NCI-H2196 (cell line): ENCODE results near the gene SPTSSA.
"Not testable (repeated sequence)": the region's sequence is repeated elsewhere in the genome, so short reads cannot be mapped to it uniquely, and the experiment has no call there.

Source experiments
- DNase-seq: peaks from one replicate; lab custom pipeline; 2025; ENCODE audit not compliant: unreplicated experiment; lab: John Stamatoyannopoulos, UW

The SPTSSA gene

DNA sequence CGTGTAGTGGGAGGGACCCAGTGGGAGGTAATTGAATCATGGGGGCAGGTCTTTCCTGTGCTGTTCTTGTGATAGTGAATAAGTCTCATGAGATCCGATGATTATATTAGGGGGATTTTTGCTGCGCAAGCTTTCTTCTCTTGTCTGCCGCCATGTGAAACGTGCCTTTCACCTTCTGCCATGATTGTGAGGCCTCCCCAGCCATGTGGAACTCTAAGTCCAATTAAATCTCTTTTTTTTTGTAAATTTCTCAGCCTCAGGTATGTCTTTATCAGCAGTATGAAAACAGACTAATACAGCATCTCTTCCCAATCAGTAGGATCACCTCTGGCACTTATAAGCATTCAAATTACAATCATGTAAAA lies 34.0 kb downstream of the SPTSSA start:
- not testable (repeated sequence) for DNase-seq

DNA sequence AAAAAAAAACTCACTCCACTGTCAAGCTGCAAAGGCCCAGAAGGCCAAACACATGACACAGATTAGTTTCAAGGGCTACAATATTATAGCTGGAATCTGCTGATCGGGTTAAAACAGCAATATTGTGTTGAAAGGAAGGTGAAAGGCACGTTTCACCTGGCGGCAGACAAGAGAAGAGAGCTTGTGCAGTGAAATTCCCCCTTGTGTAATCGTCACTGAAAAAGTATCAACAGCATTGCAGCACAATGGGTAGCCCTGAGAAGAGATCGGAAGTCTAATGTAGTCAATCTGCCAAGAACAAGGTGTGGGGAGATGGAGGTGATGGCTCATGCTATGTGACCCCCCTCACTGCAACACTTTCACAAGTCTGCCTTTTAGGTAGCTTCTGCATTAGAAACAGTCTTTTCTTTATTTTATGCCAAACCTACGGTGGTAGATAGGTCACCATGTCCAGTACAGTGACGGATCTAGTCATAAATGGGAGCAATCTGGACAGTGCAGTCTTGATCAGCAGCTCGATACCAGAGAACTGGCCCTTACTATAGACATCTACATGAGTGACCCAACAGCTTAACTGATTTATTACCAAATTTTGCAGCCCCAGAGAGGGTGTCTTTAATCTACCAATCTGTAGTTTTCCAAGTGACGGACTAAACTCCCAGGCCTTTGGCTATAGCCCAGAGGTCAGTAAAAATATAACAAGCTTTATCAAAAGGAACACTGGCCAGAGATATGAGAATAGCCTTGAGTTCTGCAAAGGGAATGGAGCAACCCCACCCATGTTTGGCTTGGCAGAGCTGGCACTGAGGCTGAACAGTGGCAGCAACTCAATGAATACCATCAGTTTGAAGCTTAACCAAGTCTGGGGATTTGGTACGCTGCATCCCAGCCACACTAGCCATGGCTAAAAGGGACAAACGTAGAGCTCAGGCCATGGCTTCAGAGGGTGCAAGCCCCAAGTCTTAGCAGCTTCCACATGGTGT lies 35.4 kb downstream of the SPTSSA start:
- no peak for DNase-seq

DNA sequence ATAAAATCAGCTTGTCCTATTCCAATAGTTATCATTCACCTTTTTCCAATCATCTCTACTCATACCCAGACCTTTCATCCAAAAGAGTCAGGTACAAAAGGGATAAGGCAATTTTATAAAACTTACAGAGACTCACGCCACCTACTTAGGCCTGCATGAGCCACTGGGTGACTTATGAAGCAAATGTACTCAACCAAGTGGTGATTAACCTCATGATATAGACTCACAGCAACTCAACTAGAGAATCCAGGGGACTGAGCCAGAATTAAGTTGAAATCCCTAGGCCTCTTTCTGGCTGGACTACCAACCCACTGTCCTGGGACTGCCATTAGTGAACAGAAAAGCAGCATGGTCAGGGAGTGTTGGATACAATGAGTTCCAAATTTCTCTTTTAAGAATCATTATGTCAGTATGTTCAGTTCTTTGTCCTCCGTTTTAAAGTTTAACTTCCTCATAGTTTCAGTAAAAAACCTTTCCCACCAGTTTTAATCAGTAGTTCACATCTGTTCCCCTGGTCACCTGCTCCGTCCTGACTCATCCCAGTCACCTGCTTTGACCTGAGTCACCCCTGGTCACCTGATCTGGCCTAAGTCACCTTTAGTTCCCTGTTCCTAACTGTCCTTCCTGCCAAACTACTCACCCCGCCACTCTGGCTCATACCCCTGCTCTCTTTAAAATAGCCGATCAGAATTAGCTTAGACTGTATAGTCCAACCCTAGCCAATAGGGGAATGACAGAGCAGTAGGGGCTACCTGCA lies 36.8 kb downstream of the SPTSSA start:
- no peak for DNase-seq

DNA sequence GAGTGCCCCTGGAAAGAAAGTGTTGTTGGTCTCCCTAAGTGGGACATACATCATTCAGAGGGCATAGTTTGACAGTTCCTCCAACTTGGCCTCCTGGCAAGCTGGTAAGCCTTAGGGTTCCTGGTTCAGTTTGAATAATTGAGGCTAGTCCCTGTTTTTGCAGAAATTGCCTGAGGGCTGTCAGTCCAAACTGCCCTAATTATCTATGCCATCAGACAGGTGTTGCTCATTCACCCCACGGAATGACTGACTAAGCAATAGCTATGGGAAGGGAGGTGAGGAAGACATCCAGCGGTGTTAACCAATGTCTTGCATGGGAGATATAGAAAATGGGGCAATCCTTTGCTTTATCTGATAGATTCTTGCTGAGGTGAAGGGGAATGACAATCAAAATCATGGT lies 37.6 kb downstream of the SPTSSA start:
- DNase-seq, result no peak

DNA sequence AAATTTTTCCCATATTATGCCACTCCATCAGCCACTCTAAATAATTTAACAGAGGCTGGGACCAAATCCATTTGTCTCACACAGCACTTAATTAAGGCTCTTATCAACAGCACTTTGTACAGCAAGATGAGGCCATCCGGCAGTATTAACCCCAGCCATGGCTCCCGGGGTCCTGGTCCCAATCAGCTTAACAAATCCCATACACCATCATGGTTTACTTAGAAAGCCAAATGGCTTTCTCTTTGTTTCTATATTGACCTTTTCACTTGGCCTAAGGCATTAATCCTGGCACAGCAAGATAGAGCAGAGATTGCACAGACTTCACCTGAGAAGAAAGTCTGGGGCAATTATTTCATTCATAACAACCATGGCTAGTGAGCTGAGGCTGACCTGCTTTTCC lies 38.6 kb downstream of the SPTSSA start:
- DNase-seq, result no peak

DNA sequence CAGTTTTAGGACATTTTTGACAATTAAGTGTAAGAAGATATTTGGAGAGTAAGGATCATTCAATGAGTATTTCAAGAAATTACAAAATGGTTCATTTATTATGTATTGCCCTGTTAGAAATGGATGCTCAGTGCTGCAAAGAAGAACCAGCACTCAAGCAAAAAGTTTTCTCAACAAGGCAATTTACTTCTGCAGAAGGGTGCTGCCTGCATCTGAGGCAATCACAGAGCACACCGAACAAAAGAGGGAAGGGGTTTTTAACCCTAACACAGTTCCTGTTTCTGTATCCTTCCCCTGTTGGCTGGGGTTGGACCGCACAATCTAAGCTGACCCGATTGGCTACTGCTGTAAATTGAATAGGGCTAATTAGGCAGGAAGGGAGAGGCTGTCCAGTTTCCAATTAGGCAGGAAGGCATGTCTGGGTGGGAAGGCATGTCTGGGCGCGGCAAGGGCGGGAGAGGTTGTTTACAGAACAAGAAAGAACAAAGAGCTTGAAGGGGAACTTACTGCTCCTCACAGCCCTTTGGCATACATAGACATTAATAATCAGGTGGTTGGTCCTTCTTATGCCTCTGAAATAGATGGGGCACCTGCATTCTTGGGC lies 41.4 kb downstream of the SPTSSA start:
- DNase-seq, result no peak

DNA sequence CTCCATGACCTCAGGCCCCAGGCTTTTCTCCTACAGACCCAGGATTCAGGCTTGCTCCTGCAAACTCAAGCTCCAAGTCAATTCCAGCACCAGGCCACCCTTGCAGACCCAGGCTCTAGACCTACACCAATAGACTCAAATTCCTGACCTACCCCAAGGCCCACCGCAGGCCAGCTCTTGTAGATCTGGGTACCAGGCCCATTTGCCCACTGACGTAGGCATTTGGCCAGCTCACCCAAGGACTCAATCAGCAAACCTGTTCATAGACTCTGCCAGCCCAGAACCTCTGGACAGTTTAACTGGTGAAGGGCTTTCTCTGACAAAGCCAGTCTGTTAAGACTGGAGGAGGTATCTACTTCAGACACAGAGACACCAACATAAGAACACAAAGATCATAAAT lies 52.3 kb downstream of the SPTSSA start:
- DNase-seq, result no peak

DNA sequence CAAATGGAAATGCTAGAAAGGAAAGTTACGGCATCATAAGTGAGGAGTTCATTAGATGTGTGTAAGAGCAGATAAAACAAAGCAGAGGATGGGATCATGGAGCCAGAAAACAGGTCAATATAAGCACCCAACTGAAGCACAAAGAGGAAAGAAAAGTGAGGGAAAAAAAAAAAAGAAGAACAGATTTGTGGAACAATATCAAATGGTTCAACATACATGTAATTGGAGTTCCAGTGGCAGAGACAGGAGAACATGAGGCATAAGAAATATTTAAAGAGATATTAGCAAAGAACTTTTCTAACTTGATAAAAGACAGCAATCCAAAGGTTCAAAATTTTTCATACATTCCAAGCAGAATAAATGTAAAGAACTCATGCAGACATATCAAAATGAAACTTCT lies 54.1 kb downstream of the SPTSSA start:
- no peak for DNase-seq

DNA sequence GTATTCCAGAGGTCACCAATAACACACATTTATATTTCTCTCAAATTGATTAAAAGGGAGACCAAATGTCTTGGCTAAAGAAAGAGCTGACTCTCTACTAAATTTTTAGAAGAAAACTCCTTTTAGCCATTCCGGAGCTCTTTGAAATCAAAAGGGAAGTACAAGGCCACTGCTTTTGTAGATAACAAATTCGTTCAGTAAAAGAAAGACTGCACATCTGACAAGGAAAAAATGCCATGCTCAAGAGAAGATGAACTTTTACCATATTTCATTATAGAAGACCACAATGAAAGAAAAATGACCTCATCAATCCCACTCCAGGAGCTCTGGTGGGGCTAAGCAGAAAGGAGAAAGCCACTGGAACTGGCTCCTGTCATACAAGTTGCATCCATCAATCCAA lies 57.6 kb downstream of the SPTSSA start:
- no peak for DNase-seq

DNA sequence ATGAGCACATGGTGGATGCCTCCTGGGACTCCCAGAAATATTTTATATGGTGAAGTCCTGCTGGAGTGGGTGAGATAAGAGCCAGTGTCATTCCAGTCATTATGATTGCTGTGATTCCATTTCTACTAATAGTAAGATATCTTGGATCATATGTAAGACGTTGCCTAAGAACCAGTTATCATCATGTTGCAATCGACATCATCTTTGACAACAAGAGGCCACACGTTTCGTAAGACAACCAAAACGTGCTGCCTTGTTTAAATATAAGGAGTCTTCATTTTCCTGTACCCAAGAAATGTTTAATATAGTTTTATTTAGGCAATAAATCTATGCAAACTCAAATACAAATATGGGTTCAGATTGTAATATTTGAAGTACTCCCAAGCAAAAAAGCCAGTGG lies 58.4 kb downstream of the SPTSSA start:
- no peak for DNase-seq

DNA sequence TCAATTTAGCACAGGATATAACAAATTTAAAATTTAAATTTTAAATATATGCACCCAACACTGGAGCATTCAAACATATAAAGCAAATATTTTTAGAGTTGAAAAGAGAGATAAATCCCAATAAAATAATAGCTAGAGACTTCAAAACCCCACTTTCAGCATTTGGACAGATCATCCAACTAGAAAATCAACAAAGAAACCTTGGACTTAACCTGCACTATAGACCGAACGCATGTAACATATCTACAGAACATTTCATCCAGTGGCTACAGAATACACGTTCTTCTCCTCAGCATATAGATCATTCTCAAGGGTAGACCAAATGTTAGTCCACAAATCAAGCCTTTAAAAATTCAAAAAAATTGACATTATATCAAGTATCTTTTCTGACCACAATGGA lies 64.0 kb downstream of the SPTSSA start:
- DNase-seq, result no peak

DNA sequence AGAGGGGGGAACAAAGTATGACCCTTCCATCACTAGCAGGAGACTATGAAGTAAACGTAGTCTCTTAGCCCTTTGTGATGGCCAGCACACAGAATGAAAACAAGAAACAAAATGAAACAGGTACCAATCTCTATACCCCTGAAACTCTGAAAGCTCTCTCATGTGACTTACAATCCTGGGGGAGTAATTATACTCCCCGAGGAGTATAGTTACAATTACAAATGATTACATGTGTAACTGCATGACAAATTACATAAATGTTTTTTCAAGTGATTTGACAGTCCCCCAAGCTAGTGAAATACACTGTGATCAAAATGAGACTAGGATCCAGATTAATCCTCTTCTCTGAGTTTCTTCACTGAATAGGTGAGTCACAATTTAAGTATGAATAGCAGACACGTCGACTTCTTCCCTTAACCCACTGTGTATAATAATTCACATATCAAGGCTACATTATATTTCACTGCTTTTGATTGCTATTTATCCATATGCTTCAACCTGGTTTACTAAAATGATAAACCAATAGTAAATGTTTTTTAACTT lies 74.0 kb downstream of the SPTSSA start:
- DNase-seq, result no peak

DNA sequence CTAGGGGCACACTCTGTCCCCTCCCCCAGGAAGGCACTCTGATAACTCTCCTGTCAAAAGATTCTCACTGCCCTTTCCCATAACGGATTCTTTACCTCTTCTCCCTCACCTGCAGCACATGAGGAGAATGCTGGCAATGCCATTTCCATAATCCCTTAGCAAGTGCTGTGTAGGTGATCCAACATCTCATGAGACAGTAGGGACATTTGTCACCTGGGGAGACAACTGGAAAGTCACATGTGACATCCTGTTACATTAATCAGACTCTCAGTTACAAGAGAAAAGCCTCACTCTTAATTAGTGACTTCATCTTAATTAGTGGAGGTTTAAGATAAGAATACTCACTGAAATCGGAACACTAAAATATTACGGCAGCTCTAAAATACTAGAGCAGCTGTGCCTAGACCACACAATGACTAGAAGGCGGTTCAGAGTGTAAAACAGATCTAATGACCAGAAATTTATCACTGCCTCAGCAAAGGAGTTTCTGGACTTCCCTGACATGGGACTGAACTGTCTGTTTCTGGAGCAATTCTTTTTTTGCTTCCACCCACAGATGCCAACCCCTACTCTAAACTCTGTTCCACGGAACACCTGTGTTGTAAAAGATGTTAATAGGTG lies 75.1 kb downstream of the SPTSSA start:
- DNase-seq, result no peak

DNA sequence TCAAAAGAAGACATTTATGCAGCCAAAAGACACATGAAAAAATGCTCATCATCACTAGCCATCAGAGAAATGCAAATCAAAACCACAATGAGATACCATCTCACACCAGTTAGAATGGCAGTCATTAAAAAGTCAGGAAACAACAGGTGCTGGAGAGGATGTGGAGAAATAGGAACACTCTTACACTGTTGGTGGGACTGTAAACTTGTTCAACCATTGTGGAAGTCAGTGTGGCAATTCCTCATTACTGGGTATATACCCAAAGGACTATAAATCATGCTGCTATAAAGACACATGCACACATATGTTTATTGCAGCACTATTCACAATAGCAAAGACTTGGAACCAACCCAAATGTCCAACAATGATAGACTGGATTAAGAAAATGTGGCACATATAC lies 76.2 kb downstream of the SPTSSA start:
- not testable (repeated sequence) for DNase-seq

DNA sequence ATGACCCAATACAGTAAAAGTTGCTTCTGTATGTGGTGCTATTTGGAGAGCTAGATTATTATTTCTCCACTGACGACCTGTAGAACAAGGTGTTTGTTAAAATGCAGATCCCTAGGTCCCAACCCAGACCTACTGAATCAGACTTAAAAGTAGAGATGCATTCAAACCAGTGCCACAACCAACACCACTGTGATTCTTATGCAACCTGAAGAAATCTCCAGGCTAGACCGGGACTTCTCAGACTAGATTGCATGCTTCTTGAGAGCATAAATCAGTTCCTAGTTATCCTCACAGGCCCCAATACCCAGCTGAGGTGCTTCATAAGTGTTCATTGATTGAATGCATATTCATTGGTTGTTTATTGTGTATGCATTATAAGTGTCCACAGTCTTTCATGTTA lies 78.2 kb downstream of the SPTSSA start:
- DNase-seq, result no peak
